Endometrial microvascular endothelial cells (primary cell): Measurements from ENCODE around the gene TBC1D23. TPM values are rescaled to one million over a fixed set of nuclear protein-coding genes. Genes with fewer than 3 reads are reported as not detected.
"Not testable (repeated sequence)": the region's sequence is repeated elsewhere in the genome, so short reads cannot be mapped to it uniquely, and the experiment has no call there.

Experiments
- in situ Hi-C: cut with HindIII; loops from 2 replicates; pipeline ENCODE4 v1.10.0; 2017; ENCODE audit warnings: low sequenced_read_pairs, low pct_unique_long_range_greater_than_20kb; ENCODE audit errors: inconsistent ontology term
- total RNA-seq: library from RNA; depleted of rRNA; stranded (reverse); fragments of >200 nt; gene quantifications from one replicate; pipeline ENCODE4 v1.2.3, GENCODE V29; 2015; ENCODE audit errors: inconsistent ontology term

The TBC1D23 gene
- total RNA-seq, 1 donor from 2014 or later: 30.3 TPM

DNA sequence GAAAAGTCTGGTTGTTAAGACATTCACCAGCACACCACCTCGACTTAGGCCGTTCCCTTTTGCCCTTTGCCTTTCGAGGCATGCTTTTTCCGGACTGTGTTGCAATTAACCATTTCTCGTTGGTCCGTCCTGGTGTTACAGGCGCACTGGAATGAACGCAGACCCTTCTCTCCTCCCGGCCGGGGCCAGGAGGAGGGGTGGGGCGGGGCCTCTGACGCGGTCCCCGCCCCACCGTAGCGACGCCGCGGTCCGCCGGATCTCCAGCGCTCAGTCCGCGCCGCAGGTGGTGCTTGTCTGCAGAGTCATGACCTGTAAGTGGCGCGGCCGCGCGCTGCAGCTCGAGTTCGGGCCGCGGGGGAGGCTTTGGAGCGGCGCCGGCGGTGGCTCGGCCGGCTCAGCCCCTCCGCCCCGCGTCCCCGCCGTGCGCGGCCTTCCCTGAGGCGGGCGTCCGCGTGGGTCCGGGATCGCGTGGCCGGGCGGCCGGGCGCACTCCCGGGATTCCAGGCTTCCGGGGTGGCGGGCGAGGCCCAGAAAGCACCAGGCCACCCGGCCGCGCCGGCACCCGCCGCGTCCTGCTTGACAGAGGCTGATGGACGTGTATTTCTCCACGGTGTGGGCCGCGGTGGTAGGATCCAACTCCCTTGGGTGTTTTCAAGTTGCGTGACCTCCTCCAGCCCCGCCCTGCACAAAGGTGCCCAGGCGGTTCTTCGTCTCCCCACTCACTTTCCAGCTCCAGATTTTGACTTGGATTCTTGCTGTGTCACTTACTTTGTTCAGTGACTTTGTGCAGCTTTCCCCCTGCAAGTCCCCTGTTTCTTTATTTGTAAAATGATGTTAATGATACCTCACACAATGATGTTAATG lies 73.9 kb downstream of the TBC1D23 start, which contains the start of gene NIT2:
NIT2 (plus strand) TSS at position 270 of the 864 bp plus-strand sequence; CDS start at position 305, 35 bp downstream.
- in situ Hi-C loops: no loop called here

DNA sequence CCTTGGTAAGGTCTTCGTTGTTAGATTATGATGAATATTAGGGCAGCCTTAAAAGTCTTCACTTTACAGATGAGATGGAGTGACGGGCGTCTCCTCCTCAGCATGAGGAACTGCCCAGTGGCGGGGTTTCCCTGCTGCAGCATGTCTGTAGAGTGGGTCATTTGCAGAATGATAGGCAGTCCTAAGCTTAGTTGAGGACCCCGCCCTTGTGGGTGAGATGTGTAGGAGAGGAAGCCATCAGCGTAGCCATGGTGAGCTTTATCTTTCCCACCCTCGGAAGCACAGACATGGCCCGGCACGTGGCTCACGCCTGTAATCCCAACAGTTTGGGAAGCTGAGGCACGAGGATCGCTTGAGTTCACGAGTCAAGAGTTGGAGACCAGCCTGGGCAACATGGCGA lies 74.6 kb downstream of the TBC1D23 start:
- in situ Hi-C loops: no loop called here

DNA sequence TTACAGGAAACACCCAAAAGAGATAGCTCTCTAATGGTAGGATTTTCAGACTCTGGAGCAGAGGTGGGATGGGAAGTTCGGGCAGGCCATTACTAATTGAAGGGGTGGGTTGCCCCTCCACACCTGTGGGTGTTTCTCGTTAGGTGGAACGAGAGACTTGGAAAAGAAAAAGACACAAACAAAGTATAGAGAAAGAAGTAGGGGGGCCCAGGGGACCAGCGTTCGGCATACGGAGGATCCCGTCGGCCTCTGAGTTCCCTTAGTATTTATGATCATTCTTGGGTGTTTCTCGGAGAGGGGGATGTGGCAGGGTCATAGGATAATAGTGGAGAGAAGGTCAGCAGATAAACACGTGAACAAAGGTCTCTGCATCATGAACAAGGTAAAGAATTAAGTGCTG lies 75.4 kb downstream of the TBC1D23 start:
- in situ Hi-C loops: not testable (repeated sequence)

DNA sequence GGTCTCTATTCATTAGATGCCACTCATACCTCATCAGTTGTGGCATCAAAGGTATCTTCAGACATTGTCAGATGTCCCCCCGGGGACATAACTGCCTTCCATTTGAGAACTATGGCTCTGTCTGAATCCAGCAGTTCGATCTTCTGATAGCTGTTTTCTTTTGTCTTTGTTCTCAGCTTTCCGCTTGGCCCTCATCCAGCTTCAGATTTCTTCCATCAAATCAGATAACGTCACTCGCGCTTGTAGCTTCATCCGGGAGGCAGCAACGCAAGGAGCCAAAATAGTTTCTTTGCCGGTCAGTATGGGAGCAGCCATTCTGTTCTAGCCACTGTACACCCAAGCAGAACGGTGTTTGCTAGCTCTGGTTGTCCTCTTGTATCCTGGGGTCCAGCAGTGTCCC lies 78.1 kb downstream of the TBC1D23 start:
- in situ Hi-C loops: no loop called here

DNA sequence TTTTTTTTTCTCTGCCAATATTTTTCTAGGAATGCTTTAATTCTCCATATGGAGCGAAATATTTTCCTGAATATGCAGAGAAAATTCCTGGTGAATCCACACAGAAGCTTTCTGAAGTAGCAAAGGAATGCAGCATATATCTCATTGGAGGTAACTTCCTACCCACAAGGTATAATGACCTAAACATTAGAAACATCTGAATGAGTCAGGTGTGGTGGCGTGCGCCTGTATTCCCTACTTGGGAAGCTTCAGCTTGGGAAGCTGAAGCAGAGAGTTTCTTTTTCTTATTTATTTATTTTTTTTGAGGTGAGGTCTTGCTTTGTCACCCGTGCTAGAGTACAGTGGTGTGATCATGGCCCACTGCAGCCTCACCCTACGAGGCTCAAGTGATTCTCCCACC lies 79.0 kb downstream of the TBC1D23 start:
- in situ Hi-C loops: no loop called here

DNA sequence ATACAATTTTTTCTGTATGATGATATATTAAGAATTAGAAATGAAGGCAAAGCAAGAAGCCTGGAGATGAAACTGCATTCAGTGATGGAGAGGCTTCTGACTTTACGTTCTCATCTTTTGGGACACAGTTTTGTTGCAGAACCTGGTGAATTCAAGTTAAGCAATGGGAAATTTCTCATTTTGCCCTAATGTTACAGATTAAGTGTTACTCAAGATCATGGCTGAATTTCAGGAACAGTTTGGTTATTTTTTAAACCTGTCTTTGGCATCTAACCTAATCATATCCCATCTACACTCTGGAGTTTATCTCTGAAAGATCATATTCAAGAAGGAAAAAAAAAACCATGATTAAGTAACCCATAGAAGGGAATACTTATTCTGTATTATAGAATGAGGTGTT lies 79.7 kb downstream of the TBC1D23 start:
- in situ Hi-C loops: no loop called here

DNA sequence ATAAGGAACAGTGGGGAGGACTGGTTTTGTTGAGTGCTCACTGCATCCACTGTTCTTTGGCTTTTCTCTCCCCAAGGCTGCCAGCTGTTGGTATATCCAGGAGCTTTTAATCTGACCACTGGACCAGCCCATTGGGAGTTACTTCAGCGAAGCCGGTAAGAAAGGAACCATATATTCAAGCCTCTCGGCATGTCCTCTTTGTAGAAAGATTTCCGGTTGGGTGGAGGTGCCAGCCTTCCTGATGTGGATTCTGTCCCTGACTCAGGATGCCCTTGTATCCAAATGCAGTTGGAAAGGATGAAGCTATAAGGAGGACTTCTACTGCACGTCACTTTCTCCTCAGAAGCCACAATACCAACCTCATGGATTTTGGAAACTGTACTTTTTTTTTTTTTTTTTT lies 87.9 kb downstream of the TBC1D23 start:
- in situ Hi-C loops: no loop called here

DNA sequence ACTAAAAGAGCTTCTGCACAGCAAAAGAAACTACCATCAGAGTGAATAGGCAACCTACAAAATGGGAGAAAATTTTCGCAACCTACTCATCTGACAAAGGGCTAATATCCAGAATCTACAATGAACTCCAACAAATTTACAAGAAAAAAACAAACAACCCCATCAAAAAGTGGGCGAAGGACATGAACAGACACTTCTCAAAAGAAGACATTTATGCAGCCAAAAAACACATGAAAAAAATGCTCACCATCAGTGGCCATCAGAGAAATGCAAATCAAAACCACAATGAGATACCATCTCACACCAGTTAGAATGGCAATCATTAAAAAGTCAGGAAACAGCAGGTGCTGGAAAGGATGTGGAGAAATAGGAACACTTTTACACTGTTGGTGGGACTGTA lies 91.0 kb downstream of the TBC1D23 start:
- in situ Hi-C loops: not testable (repeated sequence)

DNA sequence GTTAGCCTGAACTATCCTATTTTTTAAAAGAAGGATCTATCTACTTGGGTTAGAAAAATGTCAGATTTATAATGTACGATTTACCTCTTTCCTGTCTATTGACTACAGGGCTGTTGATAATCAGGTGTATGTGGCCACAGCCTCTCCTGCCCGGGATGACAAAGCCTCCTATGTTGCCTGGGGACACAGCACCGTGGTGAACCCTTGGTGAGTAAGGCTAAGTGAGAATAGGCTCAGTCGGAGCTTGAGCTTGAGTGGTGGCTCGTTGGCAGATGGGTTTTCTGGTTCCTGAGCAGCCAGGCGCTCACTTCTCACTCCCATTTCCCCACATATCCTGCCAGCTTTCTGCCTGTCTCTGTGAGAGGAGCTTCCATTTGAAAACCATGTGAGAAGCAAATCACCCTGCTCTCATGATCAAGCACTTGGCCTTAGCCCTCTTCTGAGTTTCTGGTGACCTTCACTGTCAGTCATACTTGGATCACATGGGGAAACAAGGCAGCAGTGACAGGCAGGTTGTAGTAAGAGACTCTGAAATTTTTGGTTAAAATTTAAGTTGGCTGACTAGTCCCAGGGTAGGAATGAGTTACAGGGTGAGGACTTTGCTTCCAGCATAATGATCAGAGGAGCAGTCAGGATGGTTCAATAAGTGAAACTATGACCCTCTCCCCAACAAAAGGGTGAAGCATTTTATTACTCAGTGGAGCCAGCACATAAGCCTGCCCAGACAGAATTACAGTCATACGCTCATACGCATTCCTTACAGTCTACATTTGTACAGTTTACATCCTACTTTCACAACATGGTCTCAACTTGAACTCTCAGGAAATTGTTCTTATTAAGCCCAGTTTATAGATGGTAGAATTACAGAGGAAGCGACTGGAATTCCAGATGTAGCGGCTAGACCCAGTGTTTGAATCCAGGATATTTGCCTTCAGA lies 91.8 kb downstream of the TBC1D23 start:
- in situ Hi-C loops: no loop called here

DNA sequence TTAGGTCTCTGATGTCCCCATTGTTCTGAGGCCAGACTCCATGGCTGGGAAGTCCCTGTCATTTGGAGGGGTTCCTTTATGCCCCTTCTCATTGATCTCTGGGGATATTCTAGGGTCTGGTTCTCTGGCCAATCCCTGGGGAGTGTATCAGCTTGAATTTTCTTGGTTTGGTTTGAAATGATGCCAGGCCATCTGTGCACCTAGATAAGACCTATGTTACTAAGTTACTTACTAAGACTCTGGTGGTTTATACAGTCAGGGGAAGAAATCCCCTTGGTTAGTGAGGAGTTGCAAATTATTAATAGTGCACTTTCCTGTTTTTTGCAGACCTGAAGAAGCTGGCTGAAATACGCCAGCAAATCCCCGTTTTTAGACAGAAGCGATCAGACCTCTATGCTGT lies 94.1 kb downstream of the TBC1D23 start:
- in situ Hi-C loops: no loop called here

DNA sequence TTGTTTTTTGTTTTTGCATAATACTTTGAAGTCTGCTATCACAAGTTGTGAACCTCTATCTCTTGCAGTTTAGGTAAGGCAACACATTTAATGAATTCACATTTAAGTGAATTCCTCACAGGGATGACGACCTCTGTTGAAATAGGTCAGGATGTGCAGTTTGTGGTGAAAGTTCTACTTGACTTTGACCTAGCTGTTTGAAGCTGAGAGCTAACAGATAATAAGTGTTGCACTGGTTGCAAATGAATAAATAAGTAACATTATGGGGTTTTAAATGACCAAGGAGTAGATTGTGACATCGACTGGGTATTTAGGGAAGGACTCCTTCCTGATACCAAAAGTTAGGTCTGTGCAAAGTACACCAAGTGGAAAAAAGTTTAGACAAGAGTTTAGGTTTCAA lies 97.6 kb downstream of the TBC1D23 start:
- in situ Hi-C loops: no loop called here

DNA sequence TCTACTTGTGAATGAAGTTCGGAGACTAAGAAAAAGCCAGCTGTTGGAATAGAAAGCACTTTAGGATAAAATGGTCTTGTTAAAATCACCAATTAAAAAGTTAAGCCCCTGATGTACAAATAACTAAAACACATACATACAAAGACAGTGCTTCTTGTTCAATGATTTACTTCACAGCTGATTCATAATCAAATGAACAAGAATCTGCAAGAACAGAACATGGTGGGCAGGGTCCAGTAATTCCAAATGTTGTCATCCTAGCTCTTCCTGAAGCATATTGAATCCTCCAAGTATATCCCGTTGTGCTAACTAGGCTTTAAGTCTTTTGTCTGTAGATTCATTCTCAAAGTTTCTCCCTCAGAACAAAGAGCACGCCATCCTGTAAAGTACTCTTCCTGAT lies 98.2 kb downstream of the TBC1D23 start:
- in situ Hi-C loops: no loop called here

DNA sequence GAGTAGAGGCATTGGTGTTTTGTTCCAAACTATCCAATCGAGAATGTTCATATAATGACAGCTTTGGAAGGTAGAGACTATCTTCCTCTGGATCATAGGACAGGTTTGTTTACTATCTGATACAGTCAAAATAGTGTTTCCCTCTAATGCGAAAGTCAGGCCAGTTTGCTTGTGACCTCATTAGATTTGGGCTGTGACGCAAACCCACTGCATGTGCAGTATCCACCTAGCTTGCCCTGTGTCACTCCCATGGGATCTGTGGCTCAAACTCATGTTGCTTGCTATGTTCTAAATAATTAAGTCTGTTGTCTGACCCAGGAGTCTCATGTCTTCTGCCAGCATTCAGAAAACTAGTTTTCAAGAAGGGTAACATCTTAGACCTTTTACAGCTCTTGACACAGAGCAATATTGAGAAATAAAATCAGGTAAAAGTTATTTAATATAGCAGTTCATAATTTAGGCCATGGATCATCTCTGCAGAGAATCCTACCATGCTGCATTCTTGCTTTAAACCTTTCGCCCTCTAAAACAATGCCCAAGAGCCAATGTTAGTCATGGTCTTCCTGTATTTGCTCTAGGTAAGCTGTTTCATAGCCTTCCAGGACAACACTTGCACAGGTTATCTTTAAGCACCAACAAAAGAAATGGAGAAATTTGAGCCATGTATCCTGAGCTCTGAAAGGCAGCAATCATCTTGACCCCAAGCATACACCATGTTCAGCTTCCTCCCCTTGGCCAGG lies 100.1 kb downstream of the TBC1D23 start:
- in situ Hi-C loops: no loop called here

DNA sequence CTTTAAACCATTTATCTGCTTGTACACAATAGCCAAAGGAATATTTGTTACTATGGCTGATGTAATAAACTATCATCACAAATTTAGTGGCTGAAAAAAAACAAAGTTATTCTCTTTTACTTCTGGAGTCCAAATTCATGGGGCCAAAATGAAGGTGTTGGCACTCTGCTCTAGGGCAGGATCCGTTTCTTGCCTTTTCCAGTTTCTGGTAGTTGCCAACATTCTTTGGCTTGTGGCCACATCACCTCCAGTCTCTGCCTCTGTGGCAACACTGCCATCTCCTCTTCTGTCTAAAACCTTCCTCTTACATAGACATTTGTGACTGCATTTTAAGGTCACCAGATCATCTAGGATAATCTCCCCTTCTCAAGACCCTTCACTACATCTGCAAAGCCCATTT lies 101.1 kb downstream of the TBC1D23 start:
- in situ Hi-C loops: no loop called here

DNA sequence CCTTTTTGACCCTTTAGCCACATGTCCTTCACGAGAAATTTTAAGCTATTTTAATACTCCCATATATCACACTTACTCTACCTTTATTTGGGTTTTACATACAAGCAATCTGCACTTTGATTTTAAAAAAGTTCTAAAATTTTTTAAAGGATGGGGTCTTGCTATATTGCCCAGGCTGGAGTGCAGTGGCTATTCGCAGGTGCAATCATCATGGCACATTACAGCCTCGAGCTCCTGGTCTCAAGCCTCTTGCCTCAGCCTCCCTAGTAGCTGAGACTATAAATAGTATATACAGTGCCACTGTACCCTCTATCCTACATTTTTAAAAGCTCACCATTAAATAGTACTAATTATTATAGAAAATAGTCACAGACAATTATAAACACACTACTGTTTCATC lies 103.6 kb downstream of the TBC1D23 start:
- in situ Hi-C loops: no loop called here

DNA sequence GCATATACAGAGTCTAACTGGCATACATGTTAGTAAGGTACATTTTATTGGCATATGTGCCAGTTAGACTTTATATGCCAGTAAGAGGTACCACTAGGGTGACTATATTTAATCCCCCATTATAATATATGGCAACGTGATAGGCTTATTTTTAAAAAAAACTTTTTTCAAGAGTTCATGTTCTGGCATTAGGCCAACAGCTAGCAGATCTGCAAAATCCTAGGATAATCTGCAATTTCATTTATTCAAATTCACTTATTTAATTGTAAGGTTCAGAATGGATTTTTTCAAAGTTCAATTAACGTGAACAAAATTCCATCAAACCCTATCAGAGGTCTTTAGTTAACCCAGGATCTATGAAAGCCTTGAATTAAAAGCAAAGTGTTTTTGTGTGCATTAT lies 105.6 kb downstream of the TBC1D23 start:
- in situ Hi-C loops: no loop called here

DNA sequence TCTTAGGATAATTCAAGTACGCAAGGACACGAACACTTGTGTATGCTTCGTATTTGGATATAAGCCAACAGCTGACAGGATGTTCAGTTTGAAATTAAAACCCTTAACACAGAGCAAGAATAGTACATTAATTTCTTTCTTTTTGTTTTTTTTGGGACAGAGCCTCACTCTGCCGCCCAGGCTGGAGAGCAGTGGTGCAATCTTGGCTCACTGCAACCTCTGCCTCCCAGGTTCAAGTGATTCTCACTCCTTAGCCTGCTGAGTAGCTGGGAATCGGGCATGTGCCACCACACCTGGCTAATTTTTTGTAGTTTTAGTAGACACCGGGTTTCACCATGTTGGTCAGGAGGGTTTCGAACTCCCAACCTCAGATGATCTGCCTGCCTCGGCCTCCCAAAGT lies 107.6 kb downstream of the TBC1D23 start:
- in situ Hi-C loops: no loop called here

DNA sequence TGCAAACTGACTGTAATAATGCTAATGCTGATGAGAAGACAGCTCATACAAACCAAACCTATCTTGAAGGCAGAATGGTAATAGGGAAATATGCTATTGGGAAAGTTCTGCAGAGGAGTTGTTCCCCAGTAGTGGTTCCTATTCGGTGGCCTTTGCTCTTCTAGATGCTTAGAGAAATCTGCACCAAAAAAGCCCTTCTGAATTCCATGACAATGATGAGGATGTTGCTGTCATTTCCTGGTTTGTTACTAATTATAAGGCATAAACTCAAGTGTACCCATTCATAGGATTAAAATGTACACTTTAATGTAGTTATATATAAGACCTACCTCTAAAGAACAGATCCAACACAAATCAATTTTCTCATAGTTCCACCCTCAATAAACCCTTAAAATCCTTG lies 110.0 kb downstream of the TBC1D23 start:
- in situ Hi-C loops: no loop called here

DNA sequence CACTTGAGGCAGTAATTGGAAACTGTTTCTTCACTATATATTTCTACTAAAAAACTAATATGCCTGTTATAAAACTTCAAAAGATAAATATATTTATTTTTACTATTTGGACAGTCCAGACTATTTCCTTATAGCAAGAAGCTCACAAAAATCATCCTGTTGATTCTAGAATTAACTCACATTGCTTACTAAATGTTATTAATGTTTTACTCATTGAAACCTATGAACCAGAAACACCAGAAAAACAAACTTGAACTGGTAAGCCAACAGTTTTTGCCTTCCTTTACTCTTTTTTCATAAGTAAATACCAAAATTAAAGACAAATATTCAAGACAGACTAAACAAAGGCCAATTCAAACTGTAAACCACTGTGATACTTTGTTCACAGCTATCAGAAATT lies 113.7 kb downstream of the TBC1D23 start:
- in situ Hi-C loops: no loop called here
